HepG2 (cell line): Measurements from ENCODE around the gene KIF17. TPM values are rescaled to one million over a fixed set of nuclear protein-coding genes. Genes with fewer than 3 reads are reported as not detected.

Experiments used
- ATAC-seq: fragments of 200-7000 bp; cut with Tn5 transposase; 3 replicates; pipeline ENCODE4 v1.9.1; 2020; ENCODE audit warnings: mild to moderate bottlenecking, moderate library complexity
- BruUV-seq: library from RNA; stranded (reverse); fragments of 400-500 nt; replicated peaks from 2 replicates; lab custom pipeline; 2021; lab: Mats Ljungman, UMichigan
- CTCF ChIA-PET: fragments of 300-600 bp; formaldehyde crosslinking; extraction: SDS; loops from one replicate; lab custom pipeline; 2021; ENCODE audit warnings: low total read pairs, inconsistent platforms, low intra/inter-chr PET ratio; lab: Yijun Ruan, JAX
- POLR2A ChIA-PET: fragments of 350-600 bp; sonication (Branson Sonifier 250); formaldehyde crosslinking; loops from one replicate; lab custom pipeline; 2020; ENCODE audit warnings: antibody characterized with exemption, inconsistent platforms; lab: Yijun Ruan, JAX
- DNase-seq: peaks from one replicate; pipeline ENCODE4 v3.0.0-alpha.2; 2015; ENCODE audit warnings: low spot score
- FAIRE-seq: peaks from 3 replicates; lab custom pipeline; 2011; peaks lifted over from hg19 to GRCh38; lab: Jason Lieb, UNC
- H2AFZ ChIP-seq: one replicate; pipeline ENCODE4 v1.6.1; 2011; ENCODE audit warnings: low read length, inconsistent platforms
- H3K27ac ChIP-seq: fragments of 300-600 bp; 3 replicates; pipeline ENCODE4 v1.8.0; 2011; ENCODE audit warnings: mixed run types, mild to moderate bottlenecking, mixed read lengths, low read length, inconsistent platforms; ENCODE audit not compliant: insufficient read depth; ENCODE audit errors: extremely low read length
- H3K27me3 ChIP-seq, 2 experiments: fragments of 200-600 bp in 1 of 2; 2 replicates in 1 of 2; 3 replicates in 1 of 2; pipeline versions ENCODE4 v1.6.0 to v1.8.0; 2011; ENCODE audit warnings: low read length in 2 of 2, mild to moderate bottlenecking in 2 of 2, moderate library complexity in 2 of 2, inconsistent platforms in 1 of 2; ENCODE audit not compliant: insufficient read depth in 2 of 2, control insufficient read depth in 1 of 2
- H3K36me3 ChIP-seq, 2 experiments: fragments of 200-600 bp in 1 of 2; replicated peaks in 1 of 2; 2 replicates in 1 of 2; 3 replicates in 1 of 2; pipeline versions ENCODE4 v1.5.1 to v1.8.0; 2011; ENCODE audit warnings: low read length in 2 of 2, inconsistent platforms in 1 of 2; ENCODE audit not compliant: insufficient read depth in 2 of 2, control insufficient read depth in 1 of 2
- H3K4me1 ChIP-seq: 2 replicates; pipeline ENCODE4 v1.5.1; 2012; ENCODE audit warnings: low read length, inconsistent platforms; ENCODE audit not compliant: insufficient read depth
- H3K4me2 ChIP-seq: 2 replicates; pipeline ENCODE4 v1.6.0; 2011; ENCODE audit warnings: low read depth, low read length, inconsistent platforms
- H3K4me3 ChIP-seq, 3 experiments: fragments of 200-600 bp in 1 of 3; sonication (generic), shearing (Covaris generic) in 1 of 3; replicated peaks in 1 of 3; 2 replicates each; pipeline ENCODE4 v1.5.1; 2011 to 2016; ENCODE audit warnings: low read length in 3 of 3, inconsistent platforms in 2 of 3, low read depth in 2 of 3, mild to moderate bottlenecking in 2 of 3, control low read depth in 1 of 3, mixed read lengths in 1 of 3; ENCODE audit not compliant: insufficient read depth in 1 of 3
- H3K79me2 ChIP-seq: one replicate; pipeline ENCODE4 v1.6.1; 2011; ENCODE audit warnings: low read length, inconsistent platforms; ENCODE audit not compliant: insufficient read depth
- H3K9ac ChIP-seq: 2 replicates; pipeline ENCODE4 v1.6.0; 2011; ENCODE audit warnings: mild to moderate bottlenecking, low read depth, low read length, inconsistent platforms; ENCODE audit not compliant: insufficient read depth
- H3K9me3 ChIP-seq: 2 replicates; pipeline ENCODE4 v1.5.1; 2012; ENCODE audit warnings: mild to moderate bottlenecking, low read length
- H4K20me1 ChIP-seq: 2 replicates; pipeline ENCODE4 v1.6.0; 2011; ENCODE audit warnings: inconsistent platforms, mild to moderate bottlenecking, low read length, moderate library complexity; ENCODE audit not compliant: insufficient read depth
- ATF1 ChIP-seq: IDR thresholded peaks from 2 replicates; pipeline ENCODE4 v1.6.1; 2016; ENCODE audit warnings: mild to moderate bottlenecking, control low read depth
- CEBPG ChIP-seq: IDR thresholded peaks from 2 replicates; pipeline ENCODE4 v1.6.1; 2016
- PHF8 ChIP-seq: sonication (generic); formaldehyde crosslinking; IDR thresholded peaks from 2 replicates; pipeline ENCODE4 v1.5.0; 2020; ENCODE audit warnings: missing genetic modification reagents
- TRIM24 ChIP-seq: sonication (generic); formaldehyde crosslinking; IDR thresholded peaks from 2 replicates; pipeline ENCODE4 v1.8.0; 2022; ENCODE audit warnings: mild to moderate bottlenecking, missing genetic modification reagents
- ZMAT3 ChIP-seq: sonication (generic); formaldehyde crosslinking; conservative IDR thresholded peaks from 2 replicates; pipeline ENCODE4 v1.7.0; 2021; ENCODE audit warnings: missing genetic modification reagents
- ZNF256 ChIP-seq: sonication (generic); formaldehyde crosslinking; conservative IDR thresholded peaks from 2 replicates; pipeline ENCODE4 v1.4.0; 2020; ENCODE audit warnings: missing genetic modification reagents
- ZNF317 ChIP-seq: sonication (generic); formaldehyde crosslinking; IDR thresholded peaks from 2 replicates; pipeline ENCODE4 v1.5.0; 2020; ENCODE audit warnings: mild to moderate bottlenecking, missing genetic modification reagents
- ZNF331 ChIP-seq: sonication (generic); formaldehyde crosslinking; IDR thresholded peaks from 2 replicates; pipeline ENCODE4 v1.4.0; 2020; ENCODE audit warnings: missing genetic modification reagents
- ZNF335 ChIP-seq: sonication (generic); formaldehyde crosslinking; IDR thresholded peaks from 2 replicates; pipeline ENCODE4 v1.4.0; 2020; ENCODE audit warnings: missing genetic modification reagents
- WGBS: methylation state at CpG from one replicate; pipeline ENCODE4 v1.1.6; 2017; ENCODE audit warnings: low lambda C conversion rate; 5-methylcytosine and 5-hydroxymethylcytosine counted together
- in situ Hi-C: cut with HindIII; loops from 2 replicates; pipeline ENCODE4 v1.10.0; 2017; ENCODE audit warnings: low pct_unique_long_range_greater_than_20kb; ENCODE audit not compliant: extremely low pct_ligation_motif_present
- intact Hi-C: fragments of 100-400 bp; cut with micrococcal nuclease; formaldehyde crosslinking; loops from one replicate; pipeline ENCODE4 v1.10.0; 2022; ENCODE audit not compliant: unreplicated experiment
- polyA plus RNA-seq, 8 experiments: library from polyadenylated mRNA; depleted of rRNA in 3 of 8; stranded (reverse) in 7 of 8; unstranded in 1 of 8; fragments of >200 nt; fragmentation: Illumina TruSeq in 4 of 8; extraction: Trizol in 4 of 8; gene quantifications; 2 replicates each; pipeline versions ENCODE4 v1.2.1 to v1.2.3, GENCODE V29; 2011 to 2016; ENCODE audit warnings: low read depth in 4 of 8, missing spikeins in 1 of 8, mixed read lengths in 1 of 8; ENCODE audit not compliant: insufficient read depth in 1 of 8
- total RNA-seq, 5 experiments: library from RNA; depleted of rRNA; stranded (reverse); fragments of >200 nt; fragmentation: Illumina TruSeq; extraction: Trizol; gene quantifications; 2 replicates each; pipeline ENCODE4 v1.2.3, GENCODE V29; 2016; ENCODE audit warnings: low read depth in 1 of 5
- TF ChIP-seq, protein P1 (sequence below): sonication (generic); formaldehyde crosslinking; IDR thresholded peaks from 2 replicates; pipeline ENCODE4 v1.4.0; 2020; ENCODE audit warnings: mild to moderate bottlenecking, missing genetic modification reagents
- TF ChIP-seq, protein P2 (sequence below): sonication (generic); formaldehyde crosslinking; IDR thresholded peaks from 2 replicates; pipeline ENCODE4 v1.4.0; 2020; ENCODE audit warnings: missing genetic modification reagents
- TF ChIP-seq, protein P3 (sequence below): sonication (generic); formaldehyde crosslinking; IDR thresholded peaks from 2 replicates; pipeline ENCODE4 v1.5.0; 2020; ENCODE audit warnings: missing genetic modification reagents
- TF ChIP-seq, protein P4 (sequence below): IDR thresholded peaks from 2 replicates; pipeline ENCODE4 v1.6.1; 2016; ENCODE audit warnings: mild to moderate bottlenecking
- TF ChIP-seq, protein P5 (sequence below): sonication (generic); formaldehyde crosslinking; IDR thresholded peaks from 2 replicates; pipeline ENCODE4 v1.4.0; 2020; ENCODE audit warnings: mild to moderate bottlenecking, missing genetic modification reagents

Gene KIF17
- total and polyA plus RNA-seq, 2 of the 13 experiments (the other 11 are each of a cell fraction or from before 2014, with no cell fraction given) = 0.24 to 0.44 TPM

DNA sequence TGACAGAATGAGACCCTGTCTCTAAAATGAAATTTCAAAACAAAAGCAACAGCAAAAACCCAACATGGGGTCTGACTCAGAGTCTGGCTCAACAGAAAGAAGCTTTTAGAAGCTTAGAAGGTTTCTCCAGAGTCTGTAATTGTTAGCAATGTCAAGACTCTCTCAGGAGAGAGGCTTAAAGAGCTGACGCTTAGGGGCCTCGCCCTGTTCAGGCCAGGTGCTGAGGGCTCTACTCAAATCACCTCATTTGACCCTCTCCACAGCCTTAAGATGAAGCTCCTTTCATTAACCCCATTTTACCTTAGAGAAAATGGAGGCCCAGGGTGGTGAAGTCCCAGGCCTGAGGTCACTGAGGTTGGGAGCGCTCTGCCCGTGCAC, 5.3 kb upstream of the KIF17 start:
- ChIA-PET CTCF (no interaction called here), POLR2A (no interaction called here)
- intact Hi-C loops (no loop called here), in situ Hi-C loops (no loop called here)
- TF ChIP-seq TRIM24 (CRISPR knock-in tag) (no peak), PHF8 (CRISPR knock-in tag) (no peak), ZNF256 (no peak), CEBPG (CRISPR knock-in tag) (no peak), ZNF317 (no peak), ATF1 (CRISPR knock-in tag) (no peak), ZMAT3 (CRISPR knock-in tag) (no peak), ZNF335 (CRISPR knock-in tag) (no peak), ZNF331 (CRISPR knock-in tag) (no peak)
- TF ChIP-seq, protein P1, sequence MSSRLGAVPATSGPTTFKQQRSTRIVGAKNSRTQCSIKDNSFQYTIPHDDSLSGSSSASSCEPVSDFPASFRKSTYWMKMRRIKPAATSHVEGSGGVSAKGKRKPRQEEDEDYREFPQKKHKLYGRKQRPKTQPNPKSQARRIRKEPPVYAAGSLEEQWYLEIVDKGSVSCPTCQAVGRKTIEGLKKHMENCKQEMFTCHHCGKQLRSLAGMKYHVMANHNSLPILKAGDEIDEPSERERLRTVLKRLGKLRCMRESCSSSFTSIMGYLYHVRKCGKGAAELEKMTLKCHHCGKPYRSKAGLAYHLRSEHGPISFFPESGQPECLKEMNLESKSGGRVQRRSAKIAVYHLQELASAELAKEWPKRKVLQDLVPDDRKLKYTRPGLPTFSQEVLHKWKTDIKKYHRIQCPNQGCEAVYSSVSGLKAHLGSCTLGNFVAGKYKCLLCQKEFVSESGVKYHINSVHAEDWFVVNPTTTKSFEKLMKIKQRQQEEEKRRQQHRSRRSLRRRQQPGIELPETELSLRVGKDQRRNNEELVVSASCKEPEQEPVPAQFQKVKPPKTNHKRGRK (CRISPR knock-in tag) = no peak
- TF ChIP-seq, protein P2, sequence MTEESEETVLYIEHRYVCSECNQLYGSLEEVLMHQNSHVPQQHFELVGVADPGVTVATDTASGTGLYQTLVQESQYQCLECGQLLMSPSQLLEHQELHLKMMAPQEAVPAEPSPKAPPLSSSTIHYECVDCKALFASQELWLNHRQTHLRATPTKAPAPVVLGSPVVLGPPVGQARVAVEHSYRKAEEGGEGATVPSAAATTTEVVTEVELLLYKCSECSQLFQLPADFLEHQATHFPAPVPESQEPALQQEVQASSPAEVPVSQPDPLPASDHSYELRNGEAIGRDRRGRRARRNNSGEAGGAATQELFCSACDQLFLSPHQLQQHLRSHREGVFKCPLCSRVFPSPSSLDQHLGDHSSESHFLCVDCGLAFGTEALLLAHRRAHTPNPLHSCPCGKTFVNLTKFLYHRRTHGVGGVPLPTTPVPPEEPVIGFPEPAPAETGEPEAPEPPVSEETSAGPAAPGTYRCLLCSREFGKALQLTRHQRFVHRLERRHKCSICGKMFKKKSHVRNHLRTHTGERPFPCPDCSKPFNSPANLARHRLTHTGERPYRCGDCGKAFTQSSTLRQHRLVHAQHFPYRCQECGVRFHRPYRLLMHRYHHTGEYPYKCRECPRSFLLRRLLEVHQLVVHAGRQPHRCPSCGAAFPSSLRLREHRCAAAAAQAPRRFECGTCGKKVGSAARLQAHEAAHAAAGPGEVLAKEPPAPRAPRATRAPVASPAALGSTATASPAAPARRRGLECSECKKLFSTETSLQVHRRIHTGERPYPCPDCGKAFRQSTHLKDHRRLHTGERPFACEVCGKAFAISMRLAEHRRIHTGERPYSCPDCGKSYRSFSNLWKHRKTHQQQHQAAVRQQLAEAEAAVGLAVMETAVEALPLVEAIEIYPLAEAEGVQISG (CRISPR knock-in tag) = no peak
- TF ChIP-seq, protein P3, sequence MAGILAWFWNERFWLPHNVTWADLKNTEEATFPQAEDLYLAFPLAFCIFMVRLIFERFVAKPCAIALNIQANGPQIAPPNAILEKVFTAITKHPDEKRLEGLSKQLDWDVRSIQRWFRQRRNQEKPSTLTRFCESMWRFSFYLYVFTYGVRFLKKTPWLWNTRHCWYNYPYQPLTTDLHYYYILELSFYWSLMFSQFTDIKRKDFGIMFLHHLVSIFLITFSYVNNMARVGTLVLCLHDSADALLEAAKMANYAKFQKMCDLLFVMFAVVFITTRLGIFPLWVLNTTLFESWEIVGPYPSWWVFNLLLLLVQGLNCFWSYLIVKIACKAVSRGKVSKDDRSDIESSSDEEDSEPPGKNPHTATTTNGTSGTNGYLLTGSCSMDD (CRISPR knock-in tag) = no peak
- TF ChIP-seq, protein P4, sequence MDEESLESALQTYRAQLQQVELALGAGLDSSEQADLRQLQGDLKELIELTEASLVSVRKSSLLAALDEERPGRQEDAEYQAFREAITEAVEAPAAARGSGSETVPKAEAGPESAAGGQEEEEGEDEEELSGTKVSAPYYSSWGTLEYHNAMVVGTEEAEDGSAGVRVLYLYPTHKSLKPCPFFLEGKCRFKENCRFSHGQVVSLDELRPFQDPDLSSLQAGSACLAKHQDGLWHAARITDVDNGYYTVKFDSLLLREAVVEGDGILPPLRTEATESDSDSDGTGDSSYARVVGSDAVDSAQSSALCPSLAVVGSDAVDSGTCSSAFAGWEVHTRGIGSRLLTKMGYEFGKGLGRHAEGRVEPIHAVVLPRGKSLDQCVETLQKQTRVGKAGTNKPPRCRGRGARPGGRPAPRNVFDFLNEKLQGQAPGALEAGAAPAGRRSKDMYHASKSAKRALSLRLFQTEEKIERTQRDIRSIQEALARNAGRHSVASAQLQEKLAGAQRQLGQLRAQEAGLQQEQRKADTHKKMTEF (CRISPR knock-in tag) = no peak
- TF ChIP-seq, protein P5, sequence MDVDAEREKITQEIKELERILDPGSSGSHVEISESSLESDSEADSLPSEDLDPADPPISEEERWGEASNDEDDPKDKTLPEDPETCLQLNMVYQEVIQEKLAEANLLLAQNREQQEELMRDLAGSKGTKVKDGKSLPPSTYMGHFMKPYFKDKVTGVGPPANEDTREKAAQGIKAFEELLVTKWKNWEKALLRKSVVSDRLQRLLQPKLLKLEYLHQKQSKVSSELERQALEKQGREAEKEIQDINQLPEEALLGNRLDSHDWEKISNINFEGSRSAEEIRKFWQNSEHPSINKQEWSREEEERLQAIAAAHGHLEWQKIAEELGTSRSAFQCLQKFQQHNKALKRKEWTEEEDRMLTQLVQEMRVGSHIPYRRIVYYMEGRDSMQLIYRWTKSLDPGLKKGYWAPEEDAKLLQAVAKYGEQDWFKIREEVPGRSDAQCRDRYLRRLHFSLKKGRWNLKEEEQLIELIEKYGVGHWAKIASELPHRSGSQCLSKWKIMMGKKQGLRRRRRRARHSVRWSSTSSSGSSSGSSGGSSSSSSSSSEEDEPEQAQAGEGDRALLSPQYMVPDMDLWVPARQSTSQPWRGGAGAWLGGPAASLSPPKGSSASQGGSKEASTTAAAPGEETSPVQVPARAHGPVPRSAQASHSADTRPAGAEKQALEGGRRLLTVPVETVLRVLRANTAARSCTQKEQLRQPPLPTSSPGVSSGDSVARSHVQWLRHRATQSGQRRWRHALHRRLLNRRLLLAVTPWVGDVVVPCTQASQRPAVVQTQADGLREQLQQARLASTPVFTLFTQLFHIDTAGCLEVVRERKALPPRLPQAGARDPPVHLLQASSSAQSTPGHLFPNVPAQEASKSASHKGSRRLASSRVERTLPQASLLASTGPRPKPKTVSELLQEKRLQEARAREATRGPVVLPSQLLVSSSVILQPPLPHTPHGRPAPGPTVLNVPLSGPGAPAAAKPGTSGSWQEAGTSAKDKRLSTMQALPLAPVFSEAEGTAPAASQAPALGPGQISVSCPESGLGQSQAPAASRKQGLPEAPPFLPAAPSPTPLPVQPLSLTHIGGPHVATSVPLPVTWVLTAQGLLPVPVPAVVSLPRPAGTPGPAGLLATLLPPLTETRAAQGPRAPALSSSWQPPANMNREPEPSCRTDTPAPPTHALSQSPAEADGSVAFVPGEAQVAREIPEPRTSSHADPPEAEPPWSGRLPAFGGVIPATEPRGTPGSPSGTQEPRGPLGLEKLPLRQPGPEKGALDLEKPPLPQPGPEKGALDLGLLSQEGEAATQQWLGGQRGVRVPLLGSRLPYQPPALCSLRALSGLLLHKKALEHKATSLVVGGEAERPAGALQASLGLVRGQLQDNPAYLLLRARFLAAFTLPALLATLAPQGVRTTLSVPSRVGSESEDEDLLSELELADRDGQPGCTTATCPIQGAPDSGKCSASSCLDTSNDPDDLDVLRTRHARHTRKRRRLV (CRISPR knock-in tag) = no peak
- FAIRE-seq (no peak), DNase-seq (no peak), ATAC-seq (no peak)
- Histone ChIP-seq H3K9ac (no peak overlapping the region), H3K27me3 (peaks cover 4 to 16% of the 10 kb centered on the region in 2 experiments; a peak in 4 of 5 replicates), H3K27ac (no peak overlapping the region), H3K9me3 (no peaks in the 10 kb centered on the region), H2AFZ (no peak overlapping the region), H3K36me3 (no peaks in the 10 kb centered on the region), H3K79me2 (no peaks in the 10 kb centered on the region), H3K4me3 (no peak overlapping the region), H4K20me1 (no peaks in the 10 kb centered on the region), H3K4me2 (no peak overlapping the region), H3K4me1 (0 out of 2 replicates have a peak, but pooled peaks cover 8% of the 10 kb centered on the region)
- 60% methylated on average over 2 of the region's 4 CpGs for WGBS
- no TSS peak for BruUV-seq
